ENCODE results near the gene BCR.
"Not testable (repeated sequence)": the region's sequence is repeated elsewhere in the genome, so short reads cannot be mapped to it uniquely, and the experiment has no call there.

Gene BCR

DNA sequence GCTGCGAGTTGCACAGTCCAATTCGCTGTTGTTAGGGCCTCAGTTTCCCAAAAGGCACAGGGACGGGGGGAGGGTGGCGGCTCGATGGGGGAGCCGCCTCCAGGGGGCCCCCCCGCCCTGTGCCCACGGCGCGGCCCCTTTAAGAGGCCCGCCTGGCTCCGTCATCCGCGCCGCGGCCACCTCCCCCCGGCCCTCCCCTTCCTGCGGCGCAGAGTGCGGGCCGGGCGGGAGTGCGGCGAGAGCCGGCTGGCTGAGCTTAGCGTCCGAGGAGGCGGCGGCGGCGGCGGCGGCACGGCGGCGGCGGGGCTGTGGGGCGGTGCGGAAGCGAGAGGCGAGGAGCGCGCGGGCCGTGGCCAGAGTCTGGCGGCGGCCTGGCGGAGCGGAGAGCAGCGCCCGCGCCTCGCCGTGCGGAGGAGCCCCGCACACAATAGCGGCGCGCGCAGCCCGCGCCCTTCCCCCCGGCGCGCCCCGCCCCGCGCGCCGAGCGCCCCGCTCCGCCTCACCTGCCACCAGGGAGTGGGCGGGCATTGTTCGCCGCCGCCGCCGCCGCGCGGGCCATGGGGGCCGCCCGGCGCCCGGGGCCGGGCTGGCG is at the start of gene BCR:
Gene BCR (plus strand): TSS at position 209 of the 592 bp plus-strand sequence. CDS start 452 bp downstream, outside the sequence.
- FAIRE-seq (no peak), DNase-seq (ENCODE audit: low spot score) (peak; percentile 22)

DNA sequence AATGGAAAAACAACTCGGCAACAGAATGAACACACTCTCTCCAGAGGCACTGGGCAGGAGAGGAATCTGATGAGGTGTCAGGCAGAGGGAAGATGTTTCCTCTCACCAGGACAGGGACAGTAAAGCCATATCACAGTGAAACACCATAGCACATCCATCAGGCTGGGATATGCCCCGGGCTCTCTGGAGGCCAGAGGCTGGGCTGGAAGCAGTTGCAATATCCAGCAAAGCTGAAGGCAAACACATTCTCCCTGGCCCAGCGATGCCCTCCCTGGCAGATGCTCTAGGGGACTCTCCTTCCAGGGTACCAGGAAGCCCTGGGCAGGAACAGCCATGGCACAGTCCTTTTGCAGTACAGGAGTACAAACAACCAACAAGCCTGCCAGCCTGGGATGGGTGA is 49.6 kb upstream of the BCR start:
- DNase-seq (ENCODE audit: low spot score): no peak
- no peak for FAIRE-seq

GRCh38 chr22:23131931-23132330 is 48.4 kb upstream of the BCR start:
- no peak for DNase-seq (ENCODE audit: low spot score)
- no peak for FAIRE-seq

GRCh38 chr22:23132376-23133091 is 47.8 kb upstream of the BCR start:
- FAIRE-seq (no peak), DNase-seq (ENCODE audit: low spot score) (no peak)

DNA sequence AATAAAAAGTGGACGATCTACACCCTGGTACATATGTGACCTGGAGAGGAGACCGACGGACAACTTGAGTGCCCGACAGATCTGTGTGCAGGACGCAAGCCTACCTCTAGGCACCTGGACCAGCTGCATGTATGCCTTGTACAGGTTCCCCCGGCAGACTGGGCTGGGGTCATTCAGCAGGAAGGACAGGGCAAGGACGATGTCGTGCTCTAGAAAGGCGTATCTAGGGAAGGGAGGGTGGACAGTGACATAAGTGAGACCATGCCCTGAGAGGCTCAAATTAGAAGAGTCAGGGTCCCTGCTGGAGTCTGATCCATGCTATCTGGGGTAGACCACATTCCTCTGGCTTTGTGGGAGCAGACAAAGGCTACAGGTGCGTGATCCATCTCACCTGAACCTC is 46.4 kb upstream of the BCR start:
- DNase-seq (ENCODE audit: low spot score) (no peak), FAIRE-seq (no peak)

DNA sequence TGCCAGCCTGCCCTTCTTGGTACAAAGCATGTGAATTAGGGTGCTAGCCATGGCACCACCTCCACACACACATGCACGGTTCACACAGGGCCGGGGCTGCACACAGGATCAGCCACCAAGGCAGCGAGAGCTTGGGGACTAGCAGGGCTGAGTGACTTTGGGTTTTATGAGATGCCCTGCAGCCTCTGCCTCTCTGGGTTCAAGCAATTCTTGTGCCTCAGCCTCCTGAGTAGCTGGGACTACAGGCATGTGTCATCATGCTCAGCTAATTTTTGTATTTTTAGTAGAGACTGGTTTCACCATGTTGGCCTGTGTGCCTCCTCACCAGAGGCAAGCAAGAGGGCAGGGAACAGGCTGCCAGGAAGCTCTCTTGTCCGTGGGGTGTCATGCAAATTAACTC is 43.3 kb upstream of the BCR start:
- DNase-seq (ENCODE audit: low spot score); FAIRE-seq: not testable (repeated sequence)

GRCh38 chr22:23137468-23137867 is 42.8 kb upstream of the BCR start:
- FAIRE-seq (no peak), DNase-seq (ENCODE audit: low spot score) (no peak)

DNA sequence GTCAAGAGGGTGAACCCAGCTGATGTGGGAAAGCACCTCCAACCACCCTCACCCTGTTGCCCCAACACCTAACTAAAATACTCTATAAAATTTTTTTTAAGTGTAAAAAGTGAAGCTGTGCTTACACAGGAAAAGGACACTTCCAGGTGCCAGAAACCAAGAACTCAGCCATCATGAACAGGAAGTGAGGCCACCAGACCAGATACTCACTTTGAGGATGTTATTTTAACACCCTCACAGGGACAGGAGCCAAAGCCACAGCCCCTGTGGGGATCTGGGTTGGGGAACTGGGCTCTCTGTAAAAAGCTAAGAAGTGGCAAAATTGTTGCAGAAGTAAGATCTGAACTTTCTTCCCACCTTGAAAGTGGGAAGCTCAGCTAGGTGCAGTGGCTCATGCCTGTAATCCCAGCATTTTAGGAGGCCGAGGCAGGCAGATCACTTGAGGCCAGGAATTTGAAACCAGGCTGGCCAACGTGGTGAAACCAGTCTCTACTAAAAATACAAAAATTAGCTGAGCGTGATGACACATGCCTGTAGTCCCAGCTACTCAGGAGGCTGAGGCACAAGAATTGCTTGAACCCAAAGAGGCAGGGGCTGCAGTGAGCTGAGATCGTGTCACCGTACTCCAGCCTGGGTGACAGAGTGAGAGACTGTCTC is 42.3 kb upstream of the BCR start:
- FAIRE-seq: no peak

GRCh38 chr22:23138584-23139435 is 41.5 kb upstream of the BCR start:
- FAIRE-seq: no peak
- DNase-seq (ENCODE audit: low spot score): no peak

More for the DNA sequence above, 42.3 kb upstream of the BCR start:
- no peak for DNase-seq (ENCODE audit: low spot score)

DNA sequence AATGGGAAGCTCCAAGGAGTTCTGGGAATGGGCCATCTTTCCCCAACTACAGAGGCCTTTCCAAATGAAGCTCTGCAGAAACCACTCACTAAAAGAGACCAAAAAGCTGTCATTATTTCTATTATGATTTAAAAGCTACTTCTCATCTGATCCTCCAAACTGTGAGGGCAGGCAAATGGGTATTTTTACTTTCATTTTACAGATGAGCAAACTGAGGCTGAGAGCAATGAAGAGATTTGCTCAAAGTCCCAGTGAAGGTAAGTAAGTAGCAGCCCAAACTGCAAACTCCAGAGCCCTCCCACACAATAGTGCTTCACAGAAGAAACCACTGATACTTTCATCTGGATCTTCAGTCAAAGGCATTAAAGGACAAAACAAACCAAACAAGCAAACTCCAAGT is 39.9 kb upstream of the BCR start:
- FAIRE-seq: no peak

GRCh38 chr22:23142546-23143105 is 37.7 kb upstream of the BCR start:
- FAIRE-seq: no peak
- no peak for DNase-seq (ENCODE audit: low spot score)

More for the DNA sequence above, 39.9 kb upstream of the BCR start:
- no peak for DNase-seq (ENCODE audit: low spot score)

DNA sequence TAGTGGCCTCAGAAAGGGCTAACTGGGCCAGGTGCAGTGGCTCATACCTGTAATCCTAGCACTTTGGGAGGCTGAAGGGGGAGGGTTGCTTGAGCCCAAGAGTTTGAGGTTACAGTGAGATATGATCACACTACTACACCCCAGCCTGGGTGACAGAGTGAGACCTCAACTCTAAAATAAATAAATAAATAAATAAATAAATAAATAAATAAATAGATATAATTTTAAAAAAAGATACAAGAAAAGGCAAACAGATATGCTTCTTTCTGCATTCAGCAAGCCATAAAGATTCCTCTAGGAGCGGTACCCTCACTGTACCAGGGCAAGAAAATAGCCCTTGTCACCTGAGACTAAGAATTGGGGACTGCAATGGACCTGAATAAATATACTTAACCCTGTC is 37.2 kb upstream of the BCR start:
- no peak for DNase-seq (ENCODE audit: low spot score)
- FAIRE-seq: no peak

- DNase-seq (ENCODE audit: low spot score): no peak
- FAIRE-seq: no peak
These were observed 35.9 kb upstream of the BCR start for GRCh38 chr22:23144432-23144831.

DNA sequence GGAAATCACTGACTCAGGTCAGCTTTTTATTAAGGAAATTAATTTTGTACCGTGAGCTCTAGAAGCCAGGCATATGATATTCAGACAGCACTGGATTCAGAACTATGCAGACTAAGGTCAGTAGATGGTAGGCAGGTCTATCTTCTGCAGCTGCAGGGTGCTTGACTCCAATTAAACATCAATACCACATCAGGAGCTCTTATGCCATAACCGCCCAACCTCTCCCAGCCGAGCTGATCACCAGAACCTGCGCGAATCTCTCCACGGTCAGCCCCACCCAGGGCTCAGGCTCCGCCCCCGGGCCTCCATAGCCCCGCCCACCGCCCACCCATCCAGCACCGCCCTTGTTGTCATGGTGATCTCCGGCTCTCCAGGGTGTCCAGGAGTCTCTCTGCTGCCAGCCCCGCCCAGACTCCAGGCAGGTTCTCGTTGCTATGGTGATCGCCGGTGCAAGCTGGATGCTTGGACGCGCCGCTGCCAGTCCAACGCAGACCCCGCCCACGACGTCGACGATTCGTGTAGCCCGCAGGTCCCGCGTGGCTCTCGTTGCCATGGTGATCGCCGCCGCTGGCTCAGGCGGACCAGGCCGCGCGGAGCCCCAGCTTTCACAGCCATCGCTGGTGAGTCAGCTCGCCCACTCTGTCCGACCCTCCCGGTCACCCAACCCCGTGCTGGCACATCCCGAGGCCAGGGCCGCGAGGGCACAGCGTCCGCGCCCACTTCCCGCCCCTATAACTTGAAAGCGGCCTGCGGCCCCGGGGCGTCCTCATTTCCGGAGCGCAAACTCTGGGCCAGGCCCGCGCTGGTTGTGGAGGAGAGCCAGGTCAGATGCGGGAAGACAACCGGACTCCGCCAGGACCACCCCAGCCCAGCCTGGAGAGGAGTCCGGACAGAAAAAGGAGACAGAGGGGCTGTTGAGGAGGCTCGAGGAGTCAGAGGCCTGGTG is 35.1 kb upstream of the BCR start, which contains the start of gene RAB36:
Gene RAB36 (plus strand): TSS at position 546 of the 946 bp plus-strand sequence. CDS start 1,140 bp downstream, outside the sequence.
- DNase-seq (ENCODE audit: low spot score): peak; percentile 98
- FAIRE-seq: peak; percentile 43

DNA sequence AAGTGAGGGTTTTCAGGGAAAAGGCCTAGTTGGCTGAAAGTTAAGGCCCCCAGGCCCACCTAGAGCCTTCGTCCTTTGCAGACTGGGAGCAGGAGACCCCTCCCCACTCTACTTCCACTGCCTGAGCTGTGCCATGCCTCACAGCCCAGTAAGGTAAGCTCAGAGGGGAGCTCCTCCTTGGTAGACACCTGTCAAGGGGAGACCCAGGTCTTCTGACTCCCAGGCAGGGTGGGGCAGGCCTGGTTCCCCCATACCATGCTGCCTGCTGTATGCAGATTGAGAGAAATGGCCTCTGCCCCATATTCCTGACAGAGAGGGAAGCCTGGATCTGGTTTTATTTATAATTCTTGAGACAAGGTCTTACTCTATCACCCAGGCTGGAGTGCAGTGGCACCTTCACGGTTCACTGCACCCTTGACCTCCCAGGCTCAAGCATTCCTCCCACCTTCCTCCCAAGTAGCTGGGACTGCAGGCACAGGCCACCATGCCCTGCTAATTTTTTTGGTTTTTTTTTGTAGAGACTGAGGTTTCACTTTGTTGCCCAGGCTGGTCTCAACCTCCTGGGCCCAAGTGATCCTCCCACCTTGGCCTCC is 34.3 kb upstream of the BCR start:
- DNase-seq (ENCODE audit: low spot score) (no peak), FAIRE-seq (no peak)

- FAIRE-seq: no peak
- DNase-seq (ENCODE audit: low spot score): no peak
These were observed 33.7 kb upstream of the BCR start for GRCh38 chr22:23146478-23147205.

DNA sequence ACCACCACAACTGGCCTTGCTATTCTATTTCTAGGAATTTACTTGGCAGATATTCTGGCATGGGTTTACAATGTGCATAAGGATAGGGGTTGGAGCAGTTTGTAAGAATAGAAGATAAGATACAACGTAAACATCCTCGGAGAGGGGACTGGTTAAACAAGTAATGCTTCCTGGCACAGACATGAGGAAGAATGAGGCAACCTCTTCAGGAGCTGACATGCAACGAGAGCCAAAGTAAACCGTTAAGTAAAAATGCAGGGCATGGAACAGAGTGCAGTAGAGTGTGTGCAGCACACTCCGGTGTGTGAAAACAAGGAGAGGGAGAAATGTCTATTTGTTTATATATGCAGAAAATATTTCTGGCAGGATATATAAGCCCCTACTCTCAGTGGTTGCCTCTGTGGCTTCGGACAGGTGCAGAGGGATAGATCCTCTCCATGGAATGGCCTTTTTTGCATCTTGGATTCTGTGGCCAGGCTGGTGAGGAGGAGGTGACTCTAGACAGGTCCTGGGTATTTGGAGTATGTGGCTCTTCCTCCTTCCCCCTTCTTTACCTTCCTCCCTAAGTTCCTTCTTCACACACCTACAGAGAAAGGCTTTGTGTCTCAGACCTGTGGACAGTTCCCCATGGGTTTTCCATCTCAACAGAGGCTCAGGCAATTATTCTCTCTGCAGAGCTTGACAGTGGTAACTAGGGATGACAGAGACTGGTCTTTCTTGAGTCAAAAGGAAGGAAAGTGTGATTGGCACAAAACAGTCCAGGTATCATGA is 32.5 kb upstream of the BCR start:
- FAIRE-seq (no peak), DNase-seq (ENCODE audit: low spot score) (no peak)

DNA sequence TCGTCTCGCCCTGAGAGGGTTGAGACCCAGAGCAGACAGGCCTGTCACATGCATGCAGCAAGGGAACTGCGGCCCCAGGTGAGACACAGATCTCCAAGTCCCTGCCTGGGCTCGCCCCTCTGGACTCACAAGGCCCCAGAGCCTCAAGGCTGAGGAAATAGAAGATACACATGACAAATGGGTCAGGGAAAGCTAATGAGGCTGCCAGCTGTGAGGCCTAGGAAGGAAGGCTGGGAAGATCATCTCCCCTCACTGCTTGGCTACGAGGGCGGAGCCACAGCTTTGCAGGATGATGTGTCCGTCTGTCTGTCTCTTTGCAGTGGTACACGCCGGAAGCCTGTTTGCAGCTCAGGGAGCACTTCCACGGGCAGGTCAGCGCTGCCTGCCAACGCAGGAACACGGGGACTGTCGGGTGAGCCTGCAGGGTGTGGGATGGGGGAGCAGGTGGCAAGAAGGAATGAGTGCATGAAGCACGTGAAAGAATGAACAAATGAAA is 30.5 kb upstream of the BCR start:
- FAIRE-seq (no peak), DNase-seq (ENCODE audit: low spot score) (no peak)
